Neural cell (in vitro differentiated cells): Measurements from ENCODE around the gene CPA1. TPM values are rescaled to one million over a fixed set of nuclear protein-coding genes. Genes with fewer than 3 reads are reported as not detected.

Experiments
- H2AFZ ChIP-seq: fragments of 200-600, 300-800 bp; sonication (generic), shearing (Covaris generic); 2 replicates; pipeline ENCODE4 v1.6.0; 2014; ENCODE audit warnings: low read depth, mild to moderate bottlenecking, antibody characterized with exemption, low read length, moderate library complexity
- H3F3A ChIP-seq: fragments of 200-600 bp; shearing (Covaris generic); 2 replicates; pipeline ENCODE4 v1.6.1; 2016; ENCODE audit warnings: mild to moderate bottlenecking, moderate library complexity, mixed read lengths, antibody characterized with exemption, low read length; ENCODE audit not compliant: insufficient read depth, poor library complexity, severe bottlenecking
- H3K27ac ChIP-seq: fragments of 200-600, 300-800 bp; sonication (generic), shearing (Covaris generic); 2 replicates; pipeline ENCODE4 v1.5.1; 2014; ENCODE audit warnings: mild to moderate bottlenecking, low read length, moderate library complexity
- H3K27me3 ChIP-seq: fragments of 300-800, 200-600 bp; sonication (generic), shearing (Covaris generic); 2 replicates; pipeline ENCODE4 v1.6.0; 2014; ENCODE audit warnings: mild to moderate bottlenecking, low read depth, low read length, moderate library complexity; ENCODE audit not compliant: insufficient read depth
- H3K36me3 ChIP-seq: fragments of 300-800, 200-600 bp; sonication (generic), shearing (Covaris generic); 2 replicates; pipeline ENCODE4 v1.5.1; 2014; ENCODE audit warnings: mild to moderate bottlenecking, antibody characterized with exemption, low read length, moderate library complexity; ENCODE audit not compliant: insufficient read depth
- H3K4me2 ChIP-seq: fragments of 300-800, 200-600 bp; sonication (generic), shearing (Covaris generic); 2 replicates; pipeline ENCODE4 v1.6.0; 2014; ENCODE audit warnings: mild to moderate bottlenecking, low read length
- H3K4me3 ChIP-seq: fragments of 300-800, 200-600 bp; sonication (generic), shearing (Covaris generic); 2 replicates; pipeline ENCODE4 v1.5.1; 2014; ENCODE audit warnings: mild to moderate bottlenecking, low read length, moderate library complexity
- H3K79me2 ChIP-seq: fragments of 200-600 bp; shearing (Covaris generic); replicated peaks from 2 replicates; pipeline ENCODE4 v1.6.0; 2014; ENCODE audit warnings: mild to moderate bottlenecking, low read length, moderate library complexity; ENCODE audit not compliant: insufficient read depth
- H3K9ac ChIP-seq: fragments of 300-800, 200-600 bp; sonication (generic), shearing (Covaris generic); 2 replicates; pipeline ENCODE4 v1.6.1; 2016; ENCODE audit warnings: mild to moderate bottlenecking, low read length, mixed read lengths
- H3K9me2 ChIP-seq: fragments of 200-600 bp; shearing (Covaris generic); 2 replicates; pipeline ENCODE4 v1.6.1; 2016; ENCODE audit warnings: mild to moderate bottlenecking, low read length, mixed read lengths; ENCODE audit not compliant: insufficient read depth
- H3K9me3 ChIP-seq: fragments of 200-600, 300-800 bp; sonication (generic), shearing (Covaris generic); 2 replicates; pipeline ENCODE4 v1.6.1; 2016; ENCODE audit warnings: mild to moderate bottlenecking, mixed run types, low read length, moderate library complexity, mixed read lengths
- H4K20me1 ChIP-seq: fragments of 200-600 bp; shearing (Covaris generic); 2 replicates; pipeline ENCODE4 v1.6.1; 2016; ENCODE audit warnings: mild to moderate bottlenecking, mixed run types; ENCODE audit not compliant: insufficient read depth
- CTCF ChIP-seq: fragments of 450-650 bp; IDR thresholded peaks from 2 replicates; pipeline ENCODE4 v1.5.1; 2014; ENCODE audit warnings: antibody characterized with exemption, mild to moderate bottlenecking, moderate library complexity; ENCODE audit not compliant: poor library complexity, severe bottlenecking
- EP300 ChIP-seq: fragments of 450-650 bp; conservative IDR thresholded peaks from 2 replicates; pipeline ENCODE4 v1.6.1; 2014; ENCODE audit warnings: antibody characterized with exemption, mild to moderate bottlenecking, moderate library complexity; ENCODE audit not compliant: poor library complexity, severe bottlenecking
- EZH2 ChIP-seq: fragments of 200-600, 300-800 bp; shearing (Covaris generic), sonication (generic); IDR thresholded peaks from 2 replicates; pipeline ENCODE4 v1.6.1; 2014; ENCODE audit warnings: antibody characterized with exemption, low read length, borderline replicate concordance, mild to moderate bottlenecking; ENCODE audit not compliant: insufficient read depth, poor library complexity, severe bottlenecking
- MXI1 ChIP-seq: fragments of 450-650 bp; conservative IDR thresholded peaks from 2 replicates; pipeline ENCODE4 v1.6.1; 2014; ENCODE audit warnings: antibody characterized with exemption, mild to moderate bottlenecking; ENCODE audit not compliant: poor library complexity, severe bottlenecking
- POLR2AphosphoS5 ChIP-seq: IDR thresholded peaks from 2 replicates; pipeline ENCODE4 v1.6.1; 2012
- RAD21 ChIP-seq: fragments of 450-650 bp; conservative IDR thresholded peaks from 2 replicates; pipeline ENCODE4 v1.6.1; 2014; ENCODE audit warnings: antibody characterized with exemption, mild to moderate bottlenecking, moderate library complexity
- REST ChIP-seq: IDR thresholded peaks from 2 replicates; pipeline ENCODE4 v1.6.1; 2012; ENCODE audit warnings: borderline replicate concordance
- SMC3 ChIP-seq: fragments of 450-650 bp; conservative IDR thresholded peaks from 2 replicates; pipeline ENCODE4 v1.6.1; 2014; ENCODE audit warnings: antibody characterized with exemption, mild to moderate bottlenecking, moderate library complexity; ENCODE audit not compliant: poor library complexity
- TAF1 ChIP-seq: IDR thresholded peaks from 2 replicates; pipeline ENCODE4 v1.6.1; 2012; ENCODE audit warnings: low read depth
- polyA plus RNA-seq: library from polyadenylated mRNA; depleted of rRNA; stranded (reverse); fragments of >200 nt; gene quantifications from 2 replicates; pipeline ENCODE4 v1.2.3, GENCODE V29; 2014

The CPA1 gene
- polyA plus RNA-seq, 1 donor from 2014 or later: not detected

GRCh38 chr7:130346177-130346905, 34.0 kb upstream of the CPA1 start:
- Histone ChIP-seq H3K4me3 (no peak overlapping the region), H3K4me2 (no peak overlapping the region), H3K9me3 (no peaks in the 10 kb centered on the region), H3K9me2 (no peaks in the 10 kb centered on the region), H3K79me2 (no peaks in the 10 kb centered on the region), H3K27ac (peak overlapping the region; percentile 81), H2AFZ (no peak overlapping the region), H3K36me3 (no peaks in the 10 kb centered on the region), H3K9ac (peak overlapping the region; percentile 55), H3F3A (no peaks in the 10 kb centered on the region), H4K20me1 (no peaks in the 10 kb centered on the region), H3K27me3 (no peaks in the 10 kb centered on the region)
- TF ChIP-seq POLR2AphosphoS5 (no peak), TAF1 (no peak), EZH2 (no peak), MXI1 (no peak), RAD21 (no peak), SMC3 (no peak), EP300 (no peak), REST (no peak), CTCF (no peak)

- no peaks in the 10 kb centered on the region for H3K79me2 ChIP-seq
Measured at GRCh38 chr7:130346941-130347340, 33.4 kb upstream of the CPA1 start.

More at GRCh38 chr7:130346941-130347340, 33.4 kb upstream of the CPA1 start:
- Histone ChIP-seq H3K9me2 (no peaks in the 10 kb centered on the region), H3K27ac (peak overlapping the region; percentile 81), H3K36me3 (no peaks in the 10 kb centered on the region), H3K4me2 (no peak overlapping the region), H3K27me3 (no peaks in the 10 kb centered on the region), H3K4me3 (no peak overlapping the region), H3K9me3 (no peaks in the 10 kb centered on the region), H2AFZ (no peak overlapping the region), H3F3A (peaks cover 3% of the 10 kb centered on the region), H4K20me1 (no peaks in the 10 kb centered on the region), H3K9ac (no peak overlapping the region)
- TF ChIP-seq CTCF: no peak
- no peak for TF ChIP-seq SMC3
- TF ChIP-seq EZH2: no peak
- no peak for TF ChIP-seq TAF1
- TF ChIP-seq REST: no peak
- TF ChIP-seq POLR2AphosphoS5: no peak
- TF ChIP-seq EP300: no peak
- no peak for TF ChIP-seq MXI1
- no peak for TF ChIP-seq RAD21
